H9 (cell line): ENCODE data around the gene ALMS1. TPM values are rescaled to one million over a fixed set of nuclear protein-coding genes. Genes with fewer than 3 reads are reported as not detected.

Experiments used
- DNase-seq: peaks from one replicate; pipeline ENCODE4 v3.0.0-alpha.2; 2017
- H2AFZ ChIP-seq: one replicate; pipeline ENCODE4 v1.6.1; 2013; ENCODE audit warnings: mild to moderate bottlenecking, low read length, control low read depth, moderate library complexity
- H2AK5ac ChIP-seq: 2 replicates; pipeline ENCODE4 v1.6.1; 2013; ENCODE audit warnings: low read length, control low read depth, mixed read lengths; ENCODE audit not compliant: insufficient read length
- H2BK120ac ChIP-seq: one replicate; pipeline ENCODE4 v1.6.1; 2013; ENCODE audit warnings: low read depth, mild to moderate bottlenecking, low read length, control low read depth, inconsistent platforms; ENCODE audit not compliant: poor library complexity, severe bottlenecking
- H2BK12ac ChIP-seq: 2 replicates; pipeline ENCODE4 v1.6.1; 2013; ENCODE audit warnings: low read length, control low read depth, mixed read lengths, low read depth; ENCODE audit not compliant: insufficient read length
- H2BK15ac ChIP-seq: 2 replicates; pipeline ENCODE4 v1.6.1; 2013; ENCODE audit warnings: low read depth, low read length, control low read depth
- H2BK20ac ChIP-seq: one replicate; pipeline ENCODE4 v1.6.1; 2013; ENCODE audit warnings: low read depth, mild to moderate bottlenecking, low read length, control low read depth, inconsistent platforms; ENCODE audit not compliant: poor library complexity, severe bottlenecking
- H2BK5ac ChIP-seq: 2 replicates; pipeline ENCODE4 v1.6.1; 2013; ENCODE audit warnings: low read length, control low read depth, mixed read lengths; ENCODE audit not compliant: insufficient read length
- H3K14ac ChIP-seq: 2 replicates; pipeline ENCODE4 v1.6.1; 2013; ENCODE audit warnings: low read length, control low read depth; ENCODE audit not compliant: insufficient read depth
- H3K18ac ChIP-seq: 2 replicates; pipeline ENCODE4 v1.6.1; 2013; ENCODE audit warnings: low read depth, mild to moderate bottlenecking, mixed read lengths, low read length, control low read depth; ENCODE audit not compliant: insufficient read length
- H3K23ac ChIP-seq: 2 replicates; pipeline ENCODE4 v1.6.1; 2013; ENCODE audit warnings: low read length, control low read depth, mixed read lengths, low read depth; ENCODE audit not compliant: insufficient read length
- H3K23me2 ChIP-seq: 2 replicates; pipeline ENCODE4 v1.6.1; 2013; ENCODE audit warnings: low read depth, mild to moderate bottlenecking, mixed read lengths, low read length, control low read depth; ENCODE audit not compliant: insufficient read length, poor library complexity, severe bottlenecking
- H3K27ac ChIP-seq: 2 replicates; pipeline ENCODE4 v1.5.1; 2013; ENCODE audit warnings: low read length, control low read depth, mixed read lengths, low read depth; ENCODE audit not compliant: insufficient read length
- H3K27me3 ChIP-seq: 2 replicates; pipeline ENCODE4 v1.6.1; 2013; ENCODE audit warnings: low read length, control low read depth, inconsistent platforms; ENCODE audit not compliant: insufficient read depth
- H3K4ac ChIP-seq: 2 replicates; pipeline ENCODE4 v1.6.1; 2013; ENCODE audit warnings: low read depth, mild to moderate bottlenecking, control low read depth, inconsistent platforms, low read length, moderate library complexity
- H3K4me1 ChIP-seq: 2 replicates; pipeline ENCODE4 v1.6.1; 2013; ENCODE audit warnings: low read length, control low read depth, inconsistent platforms; ENCODE audit not compliant: insufficient read depth
- H3K4me2 ChIP-seq: 2 replicates; pipeline ENCODE4 v1.6.1; 2013; ENCODE audit warnings: low read length, control low read depth, mixed read lengths; ENCODE audit not compliant: insufficient read length, insufficient read depth
- H3K56ac ChIP-seq: 2 replicates; pipeline ENCODE4 v1.6.1; 2013; ENCODE audit warnings: low read depth, mild to moderate bottlenecking, mixed read lengths, low read length, control low read depth; ENCODE audit not compliant: insufficient read length
- H3K79me1 ChIP-seq: 2 replicates; pipeline ENCODE4 v1.6.1; 2013; ENCODE audit warnings: low read depth, mild to moderate bottlenecking, moderate library complexity, low read length, control low read depth, inconsistent platforms; ENCODE audit not compliant: insufficient read depth, poor library complexity, severe bottlenecking
- H3K79me2 ChIP-seq: 2 replicates; pipeline ENCODE4 v1.6.1; 2013; ENCODE audit warnings: low read length, control low read depth, inconsistent platforms; ENCODE audit not compliant: insufficient read depth
- H3K9ac ChIP-seq: 2 replicates; pipeline ENCODE4 v1.6.1; 2013; ENCODE audit warnings: low read length, control low read depth, mixed read lengths; ENCODE audit not compliant: insufficient read length; ENCODE audit errors: extremely low read depth
- H3K9me3 ChIP-seq: one replicate; pipeline ENCODE4 v1.6.1; 2013; ENCODE audit warnings: low read depth, low read length, inconsistent platforms; ENCODE audit not compliant: control insufficient read depth
- H3T11ph ChIP-seq: one replicate; pipeline ENCODE4 v1.6.1; 2013; ENCODE audit warnings: mild to moderate bottlenecking, low read length, control low read depth, inconsistent platforms
- H4K20me1 ChIP-seq: one replicate; pipeline ENCODE4 v1.6.1; 2013; ENCODE audit not compliant: control insufficient read depth, insufficient read length, insufficient read depth
- H4K5ac ChIP-seq: 2 replicates; pipeline ENCODE4 v1.6.1; 2013; ENCODE audit warnings: low read depth, mild to moderate bottlenecking, mixed read lengths, low read length, control low read depth; ENCODE audit not compliant: insufficient read length
- H4K8ac ChIP-seq: replicated peaks from 2 replicates; pipeline ENCODE4 v1.6.1; 2013; ENCODE audit warnings: low read length, control low read depth, mixed read lengths, low read depth; ENCODE audit not compliant: insufficient read length
- H4K91ac ChIP-seq: 2 replicates; pipeline ENCODE4 v1.6.1; 2013; ENCODE audit warnings: low read depth, mild to moderate bottlenecking, moderate library complexity, mixed read lengths, low read length, control low read depth; ENCODE audit not compliant: insufficient read length
- H3K27ac Mint-ChIP-seq, 3 experiments: 2 replicates in 2 of 3; 3 replicates in 1 of 3; pipeline ENCODE4 v1.8.0; 2020 to 2021; ENCODE audit warnings: mixed read lengths in 3 of 3, mild to moderate bottlenecking in 1 of 3, moderate library complexity in 1 of 3
- H3K27me3 Mint-ChIP-seq: 2 replicates; pipeline ENCODE4 v1.8.0; 2021; ENCODE audit warnings: low read depth, mild to moderate bottlenecking, moderate library complexity, mixed read lengths
- H3K36me3 Mint-ChIP-seq, 3 experiments: 2 replicates in 2 of 3; 3 replicates in 1 of 3; pipeline ENCODE4 v1.8.0; 2020 to 2021; ENCODE audit warnings: low read depth in 3 of 3, mixed read lengths in 3 of 3; ENCODE audit not compliant: insufficient read depth in 1 of 3
- H3K4me1 Mint-ChIP-seq, 2 experiments: 2 replicates each; pipeline ENCODE4 v1.8.0; 2020; ENCODE audit warnings: mixed read lengths in 2 of 2
- H3K4me3 Mint-ChIP-seq, 2 experiments: 2 replicates in 1 of 2; 3 replicates in 1 of 2; pipeline ENCODE4 v1.8.0; 2020 to 2021; ENCODE audit warnings: mild to moderate bottlenecking in 2 of 2, mixed read lengths in 2 of 2, moderate library complexity in 1 of 2
- H3K9me3 Mint-ChIP-seq, 2 experiments: 2 replicates in 1 of 2; 3 replicates in 1 of 2; pipeline ENCODE4 v1.8.0; 2020; ENCODE audit warnings: mild to moderate bottlenecking in 2 of 2, mixed read lengths in 2 of 2, moderate library complexity in 1 of 2
- WGBS: extraction: QIAGEN DNeasy Blood & Tissue Kit; methylation state at CpG from one replicate; pipeline ENCODE4 v1.1.7; 2013; ENCODE audit warnings: missing lambda C conversion rate, low lambda C conversion rate, mixed read lengths; ENCODE audit not compliant: insufficient read length; ENCODE audit errors: extremely low coverage; 5-methylcytosine and 5-hydroxymethylcytosine counted together
- total RNA-seq: library from RNA; stranded (reverse); gene quantifications from 2 replicates; pipeline ENCODE4 v1.2.1, GENCODE V29; 2021
- TF ChIP-seq, protein P1 (sequence below): fragments of 200-600 bp; sonication (generic); conservative IDR thresholded peaks from 3 replicates; pipeline ENCODE4 v1.8.0; 2021; ENCODE audit warnings: antibody characterized with exemption, mild to moderate bottlenecking

The ALMS1 gene
- total RNA-seq, 1 experiment from 2014 or later, result 36.2 TPM

GRCh38 chr2:73451263-73451972, 65.8 kb downstream of the ALMS1 start:
- no CpG with 5 or more reads among the region's 1 CpG for WGBS
- H3K56ac ChIP-seq, result no peak overlapping the region
- no peaks in the 10 kb centered on the region; the same call in 1 of the 2 replicates for H3K27me3 Mint-ChIP-seq

More at GRCh38 chr2:73451263-73451972, 65.8 kb downstream of the ALMS1 start:
- H3K9me3 ChIP-seq, result no peaks in the 10 kb centered on the region
- H2AFZ ChIP-seq, result no peak overlapping the region
- DNase-seq, result no peak
- no peak overlapping the region for H3T11ph ChIP-seq
- peaks cover 2% of the 10 kb centered on the region for H4K20me1 ChIP-seq
- no peak overlapping the region for H2BK5ac ChIP-seq
- no peak overlapping the region for H2BK20ac ChIP-seq
- no peak overlapping the region for H4K8ac ChIP-seq
- no peak overlapping the region for H3K27ac Mint-ChIP-seq
- no peak overlapping the region for H4K91ac ChIP-seq
- H3K4me1 Mint-ChIP-seq, result no peaks in the 10 kb centered on the region
- H3K79me2 ChIP-seq, result no peaks in the 10 kb centered on the region
- TF ChIP-seq, protein P1, sequence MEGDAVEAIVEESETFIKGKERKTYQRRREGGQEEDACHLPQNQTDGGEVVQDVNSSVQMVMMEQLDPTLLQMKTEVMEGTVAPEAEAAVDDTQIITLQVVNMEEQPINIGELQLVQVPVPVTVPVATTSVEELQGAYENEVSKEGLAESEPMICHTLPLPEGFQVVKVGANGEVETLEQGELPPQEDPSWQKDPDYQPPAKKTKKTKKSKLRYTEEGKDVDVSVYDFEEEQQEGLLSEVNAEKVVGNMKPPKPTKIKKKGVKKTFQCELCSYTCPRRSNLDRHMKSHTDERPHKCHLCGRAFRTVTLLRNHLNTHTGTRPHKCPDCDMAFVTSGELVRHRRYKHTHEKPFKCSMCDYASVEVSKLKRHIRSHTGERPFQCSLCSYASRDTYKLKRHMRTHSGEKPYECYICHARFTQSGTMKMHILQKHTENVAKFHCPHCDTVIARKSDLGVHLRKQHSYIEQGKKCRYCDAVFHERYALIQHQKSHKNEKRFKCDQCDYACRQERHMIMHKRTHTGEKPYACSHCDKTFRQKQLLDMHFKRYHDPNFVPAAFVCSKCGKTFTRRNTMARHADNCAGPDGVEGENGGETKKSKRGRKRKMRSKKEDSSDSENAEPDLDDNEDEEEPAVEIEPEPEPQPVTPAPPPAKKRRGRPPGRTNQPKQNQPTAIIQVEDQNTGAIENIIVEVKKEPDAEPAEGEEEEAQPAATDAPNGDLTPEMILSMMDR, result no peak
- no peak overlapping the region for H3K18ac ChIP-seq
- H3K4ac ChIP-seq, result no peak overlapping the region
- H2BK15ac ChIP-seq, result no peak overlapping the region
- H2AK5ac ChIP-seq, result no peak overlapping the region
- no peak overlapping the region for H3K4me3 Mint-ChIP-seq
- H4K5ac ChIP-seq, result no peak overlapping the region
- H3K27me3 ChIP-seq, result no peaks in the 10 kb centered on the region
- H3K23ac ChIP-seq, result no peak overlapping the region
- no peak overlapping the region for H3K4me2 ChIP-seq
- H2BK12ac ChIP-seq, result no peak overlapping the region
- H3K14ac ChIP-seq, result no peak overlapping the region
- H3K23me2 ChIP-seq, result no peaks in the 10 kb centered on the region
- H2BK120ac ChIP-seq, result no peak overlapping the region
- no peak overlapping the region for H3K27ac ChIP-seq
- no peaks in the 10 kb centered on the region for H3K4me1 ChIP-seq
- peaks cover 33 to 79% (median 62%) of the 10 kb centered on the region in 3 experiments; a peak in 6 of 7 replicates for H3K36me3 Mint-ChIP-seq
- no peaks in the 10 kb centered on the region for H3K9me3 Mint-ChIP-seq
- no peak overlapping the region for H3K9ac ChIP-seq
- no peaks in the 10 kb centered on the region for H3K79me1 ChIP-seq
